Right lobe of liver (tissue), 6 donors: ENCODE results near the gene C11orf71. TPM values are rescaled to one million over a fixed set of nuclear protein-coding genes. Genes with fewer than 3 reads are reported as not detected.
A peak's percentile ranks its signal among the peaks of the same experiment; 100 is the strongest.

Experiments
- ATAC-seq, 4 donors: fragments of 200-7000 bp; cut with Tn5 transposase; one replicate each; pipeline ENCODE4 v1.9.1; 2020; ENCODE audit warnings: mild to moderate bottlenecking in 4 of 4, moderate library complexity in 4 of 4
- DNase-seq, 3 donors: peaks; one replicate each; pipeline ENCODE4 v3.0.0-alpha.2; 2020
- H3K27ac ChIP-seq, 3 donors: fragments of 200-600 bp; one replicate each; pipeline ENCODE4 v1.8.0; 2022
- H3K27me3 ChIP-seq, 2 donors: fragments of 200-600 bp; one replicate each; pipeline ENCODE4 v1.8.0; 2022
- H3K36me3 ChIP-seq, 4 donors: fragments of 200-600 bp; sonication (generic) in 1 of 4; one replicate each; pipeline versions ENCODE4 v1.5.1 to v1.8.0; 2017 to 2022; ENCODE audit warnings: control low read depth in 1 of 4
- H3K4me1 ChIP-seq, 4 donors: fragments of 200-600 bp; sonication (generic) in 1 of 4; one replicate each; pipeline versions ENCODE4 v1.5.1 to v1.8.0; 2017 to 2022; ENCODE audit warnings: control low read depth in 1 of 4
- H3K4me3 ChIP-seq, 3 donors: fragments of 200-600 bp; one replicate each; pipeline ENCODE4 v1.8.0; 2022
- H3K9me3 ChIP-seq, 4 donors: fragments of 200-600 bp; sonication (generic) in 1 of 4; one replicate each; pipeline versions ENCODE4 v1.5.1 to v1.8.0; 2017 to 2022; ENCODE audit warnings: control low read depth in 1 of 4
- CTCF ChIP-seq, 4 donors: fragments of 200-600 bp in 3 of 4; fragments of 450-650 bp in 1 of 4; IDR thresholded peaks; one replicate each; pipeline versions ENCODE4 v1.5.1 to v1.8.0; 2016 to 2022; ENCODE audit warnings: antibody characterized with exemption in 4 of 4, mild to moderate bottlenecking in 2 of 4
- POLR2A ChIP-seq: fragments of 450-650 bp; IDR thresholded peaks from one replicate; pipeline ENCODE4 v1.6.1; 2017; ENCODE audit warnings: antibody characterized with exemption, mild to moderate bottlenecking
- WGBS: methylation state at CpG from one replicate; pipeline ENCODE4 v1.1.6; 2018; ENCODE audit warnings: low coverage, low lambda C conversion rate; ENCODE audit not compliant: insufficient coverage; ENCODE audit errors: missing lambda C conversion rate; 5-methylcytosine and 5-hydroxymethylcytosine counted together
- intact Hi-C, 2 donors: fragments of 100-400 bp; cut with DNase I; formaldehyde crosslinking; loops; one replicate each; pipeline versions ENCODE4 v1.11.2 to v1.14.1; 2022
- total RNA-seq, 6 experiments: library from RNA; depleted of rRNA in 2 of 6; stranded (reverse); fragments of >200 nt in 2 of 6; fragmentation: NEBNext Ultra II Directional in 3 of 6; extraction: Animal tissue kit (Norgen Biotek cat#: 25700) in 3 of 6; gene quantifications; one replicate each; pipeline versions ENCODE4 v1.1.0 to v1.2.4, GENCODE V29; 2016 to 2023
- donor health status: DM: no; HTN: yes; CAD: no.
- donor health status: DM: no; HTN: no; CAD: no.
- donor health status: DM: no; HTN: no; CAD: no.
- donor health status: DM: no; HTN: yes; CAD: no.
- donor health status: DM: no; HTN: yes; CAD: no.

The C11orf71 gene
- total RNA-seq, 6 experiments from 2014 or later: 4.9 to 13.4 (median 8.6) TPM

DNA sequence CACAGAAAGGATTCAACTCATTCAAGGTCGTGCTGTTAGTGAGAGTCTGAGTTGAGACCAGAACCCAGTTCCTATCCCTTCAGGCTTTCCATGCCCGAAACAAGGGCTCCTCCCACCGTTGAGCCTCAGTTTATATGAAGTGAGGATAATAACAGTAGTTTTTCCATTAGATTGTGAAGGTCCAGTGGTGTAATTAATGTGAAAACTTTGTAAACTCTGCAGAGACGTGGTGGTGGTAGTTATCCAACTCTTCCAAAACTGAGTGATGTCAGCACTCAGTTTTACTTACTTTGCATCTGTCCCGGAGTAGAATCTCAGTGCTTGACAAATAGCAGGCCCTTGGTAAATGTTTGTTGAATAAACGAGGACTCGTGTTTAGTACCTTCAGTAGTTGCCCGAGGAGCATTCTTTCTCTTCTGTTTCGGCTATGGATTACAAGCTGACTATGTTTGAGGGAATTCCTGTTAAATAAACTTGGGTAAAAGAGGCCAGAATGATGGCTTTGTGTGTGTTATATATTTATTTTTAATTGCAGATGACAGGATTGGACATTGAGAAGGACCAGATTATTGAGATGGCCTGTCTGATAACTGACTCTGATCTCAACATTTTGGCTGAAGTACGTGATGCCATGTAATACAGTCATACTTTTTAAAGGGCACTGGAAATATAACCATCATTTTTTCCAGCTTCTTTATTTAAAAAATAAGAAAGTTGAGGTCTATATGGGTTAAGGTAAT is 40.0 kb upstream of the C11orf71 start:
- Histone ChIP-seq H3K9me3 (no peaks in the 10 kb centered on the region), H3K27ac (peak overlapping the region; percentile 67 to 87 (median 75)), H3K36me3 (peaks cover 0 to 1% (median 0%) of the 10 kb centered on the region in 4 donors), H3K27me3 (no peaks in the 10 kb centered on the region), H3K4me1 (peaks cover 0 to 8% (median 2%) of the 10 kb centered on the region in 4 donors), H3K4me3 (peak overlapping the region; percentile 84 to 94 (median 89))
- DNase-seq (no peak), ATAC-seq (peak in 1 of 4 donors; percentile 11)
- intact Hi-C loops: no loop called here
- TF ChIP-seq POLR2A: no peak
- no peak for TF ChIP-seq CTCF (IDR thresholded peaks at IDR 0.05)
- WGBS: 3% methylated on average over 10 of the region's 10 CpGs

DNA sequence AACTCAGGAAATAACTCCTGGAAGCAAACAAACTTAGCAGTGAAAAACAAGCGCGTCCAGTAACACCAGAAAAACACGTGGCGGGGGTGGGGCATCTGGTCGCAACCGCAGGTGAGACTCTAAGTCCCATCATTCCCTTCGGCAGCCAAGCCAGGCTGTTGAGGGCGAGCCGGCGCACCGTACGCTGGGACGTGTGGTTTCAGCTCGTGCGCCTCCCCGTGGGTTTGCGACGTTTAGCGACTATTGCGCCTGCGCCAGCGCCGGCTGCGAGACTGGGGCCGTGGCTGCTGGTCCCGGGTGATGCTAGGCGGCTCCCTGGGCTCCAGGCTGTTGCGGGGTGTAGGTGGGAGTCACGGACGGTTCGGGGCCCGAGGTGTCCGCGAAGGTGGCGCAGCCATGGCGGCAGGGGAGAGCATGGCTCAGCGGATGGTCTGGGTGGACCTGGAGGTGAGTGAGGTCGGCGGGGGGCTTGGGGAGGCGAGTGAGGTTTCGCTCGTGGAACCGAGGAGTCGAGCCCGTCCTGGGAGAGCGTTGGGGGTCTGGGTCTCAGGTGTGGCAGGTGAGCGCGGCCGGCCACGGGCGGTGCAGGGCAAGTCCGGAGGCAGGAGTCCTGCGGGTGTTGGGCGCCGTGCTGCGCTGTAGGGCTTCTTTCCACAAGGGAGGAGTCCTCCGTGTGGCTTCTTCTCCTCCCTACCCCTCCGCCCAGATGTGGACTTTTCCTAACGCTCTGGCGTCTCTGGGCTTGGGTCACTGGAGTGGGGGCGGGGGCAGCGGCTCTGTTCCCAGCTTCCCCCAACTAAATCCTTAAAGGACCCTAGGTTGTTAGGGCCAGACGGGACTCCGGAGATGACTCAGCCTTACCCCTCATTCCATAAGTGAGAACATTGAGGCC is 39.2 kb upstream of the C11orf71 start, which contains the start of gene REXO2:
REXO2 (plus strand) TSS at position 239 of the 892 bp plus-strand sequence; CDS start at position 301, 62 bp downstream.
- peak within 1 kb of the TSS; percentile 67 to 87 (median 75) for H3K27ac ChIP-seq
- H3K36me3 ChIP-seq: no peaks in the 10 kb centered on the region
- intact Hi-C loops: no loop called here
- peak; percentile 98 to 99 (median 99) for ATAC-seq
- peaks cover 0 to 8% (median 2%) of the 10 kb centered on the region in 4 donors for H3K4me1 ChIP-seq
- DNase-seq: peak; percentile 97
- peak in 2 of 4 donors; percentile 26 to 44 for TF ChIP-seq CTCF (IDR thresholded peaks at IDR 0.05)
- TF ChIP-seq POLR2A: peak; percentile 74
- H3K27me3 ChIP-seq: no peaks in the 10 kb centered on the region
- 0% methylated on average over 26 of the region's 64 CpGs for WGBS
- H3K4me3 ChIP-seq: peak within 1 kb of the TSS; percentile 84 to 94 (median 89)
- H3K9me3 ChIP-seq: no peaks in the 10 kb centered on the region

DNA sequence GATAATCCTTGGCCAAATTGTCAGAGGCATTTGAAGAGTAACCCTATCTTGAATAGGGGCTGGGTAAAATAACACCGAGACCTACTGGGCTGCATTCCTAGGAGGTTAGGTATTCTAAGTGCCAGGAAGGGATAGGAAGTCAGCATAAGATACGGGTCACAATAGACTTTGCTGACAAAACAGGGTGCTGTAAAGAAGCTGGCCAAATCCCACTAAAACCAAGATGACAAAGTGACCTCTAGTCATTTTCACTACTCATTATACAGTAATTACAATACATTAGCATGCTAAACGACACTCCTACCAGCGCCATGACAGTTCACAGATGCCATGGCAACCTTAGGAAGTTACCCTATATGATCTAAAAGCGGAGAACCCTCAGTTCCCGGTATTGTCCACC is 38.0 kb upstream of the C11orf71 start:
- 20% methylated on average over 1 of the region's 6 CpGs for WGBS
- ATAC-seq: no peak
- no peak overlapping the region for H3K4me3 ChIP-seq

More for the DNA sequence above, 38.0 kb upstream of the C11orf71 start:
- Histone ChIP-seq H3K4me1 (peaks cover 0 to 8% (median 2%) of the 10 kb centered on the region in 4 donors), H3K27ac (no peak overlapping the region), H3K27me3 (no peaks in the 10 kb centered on the region), H3K9me3 (no peaks in the 10 kb centered on the region), H3K36me3 (no peaks in the 10 kb centered on the region)
- intact Hi-C loops: no loop called here
- DNase-seq: no peak
- no peak for TF ChIP-seq POLR2A
- no peak for TF ChIP-seq CTCF (IDR thresholded peaks at IDR 0.05)
